NCI-H146 treated with DMSO at 0.1 percent for 48 hours (cell line): Measurements from ENCODE around the gene SLC22A5.

Source experiments
- DNase-seq: peaks from one replicate; lab custom pipeline; 2025; ENCODE audit not compliant: unreplicated experiment; lab: John Stamatoyannopoulos, UW

SLC22A5 gene

DNA sequence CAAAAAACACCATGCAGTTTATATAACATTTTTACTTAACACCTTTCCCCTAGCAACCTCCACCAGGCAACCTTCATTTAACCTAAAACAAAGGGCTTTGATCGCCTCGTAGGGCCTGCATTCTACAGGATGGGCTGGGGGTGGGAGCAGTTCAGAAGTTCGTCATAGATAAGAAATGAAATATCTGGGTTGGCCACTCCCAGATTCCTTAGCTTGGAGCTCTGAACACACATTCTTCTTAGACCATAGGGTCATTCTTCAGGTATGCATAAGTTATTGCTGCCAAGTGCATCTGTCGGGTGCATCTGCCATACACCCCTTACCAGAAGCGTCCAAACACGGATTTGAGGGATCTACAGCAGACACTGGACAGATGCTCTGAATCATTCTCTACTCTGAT, 4.3 kb upstream of the SLC22A5 start:
- no peak for DNase-seq

- DNase-seq = no peak
Observed at GRCh38 chr5:132368186-132368585, 1.3 kb upstream of the SLC22A5 start.

GRCh38 chr5:132369007-132369473, 470 bp upstream of the SLC22A5 start:
- DNase-seq = peak; percentile 27

GRCh38 chr5:132370181-132370970, 866 bp downstream of the SLC22A5 start:
- no peak for DNase-seq

GRCh38 chr5:132370971-132371602, 1.6 kb downstream of the SLC22A5 start:
- DNase-seq = no peak

- DNase-seq = no peak
Observed at GRCh38 chr5:132371603-132371994, 2.1 kb downstream of the SLC22A5 start.

- no peak for DNase-seq
Observed at GRCh38 chr5:132372127-132372526, 2.6 kb downstream of the SLC22A5 start.

GRCh38 chr5:132372542-132372941, 3.0 kb downstream of the SLC22A5 start:
- no peak for DNase-seq

- no peak for DNase-seq
Observed at GRCh38 chr5:132375957-132376356, 6.4 kb downstream of the SLC22A5 start.

DNA sequence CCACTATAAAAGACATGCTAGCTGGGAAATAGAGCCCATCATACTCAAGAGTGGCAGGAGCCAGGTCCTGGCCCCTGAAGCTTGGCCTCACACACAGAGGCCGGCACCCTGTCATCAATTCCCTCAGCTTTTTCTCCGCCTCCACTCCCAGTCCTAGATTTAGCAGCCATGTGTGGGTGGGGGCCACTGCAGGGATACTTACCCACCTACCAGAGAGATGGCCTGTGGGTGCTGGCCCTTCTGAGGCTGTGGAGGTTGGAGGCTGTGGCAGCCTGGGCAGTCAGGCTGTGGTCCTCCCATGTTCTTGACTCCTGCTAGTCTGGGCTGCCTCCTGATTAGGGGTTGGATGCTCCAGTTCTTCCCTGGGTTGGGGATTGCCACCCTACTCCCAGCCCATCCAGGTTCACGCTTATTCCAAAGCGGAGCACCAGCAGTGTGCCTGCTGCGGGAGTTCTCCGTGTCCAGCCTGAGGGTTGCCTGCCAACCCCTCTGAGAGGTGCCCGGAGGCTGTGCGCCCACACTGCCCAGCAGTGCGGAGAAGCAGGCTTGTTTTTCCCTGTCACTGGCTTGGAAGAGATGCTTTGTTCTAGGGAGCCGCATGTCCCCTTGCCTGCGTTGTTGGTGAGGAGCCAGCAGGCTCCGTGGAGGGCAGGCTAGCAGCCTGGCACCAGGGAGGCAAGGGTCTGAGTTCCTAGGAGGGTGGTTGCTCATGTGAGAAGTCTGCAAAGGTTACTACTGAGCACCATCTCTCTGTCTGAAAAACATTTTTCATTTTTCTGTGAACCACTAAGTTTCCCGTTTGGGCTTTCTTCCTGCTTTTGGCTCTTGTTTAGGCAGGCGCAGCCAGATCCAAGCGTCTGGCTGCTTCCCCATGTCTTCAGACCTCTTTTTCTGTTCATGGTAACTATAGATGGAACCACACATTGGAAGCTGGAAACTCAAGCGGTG, 7.5 kb downstream of the SLC22A5 start:
- DNase-seq = no peak

GRCh38 chr5:132377738-132378137, 8.2 kb downstream of the SLC22A5 start:
- no peak for DNase-seq

DNA sequence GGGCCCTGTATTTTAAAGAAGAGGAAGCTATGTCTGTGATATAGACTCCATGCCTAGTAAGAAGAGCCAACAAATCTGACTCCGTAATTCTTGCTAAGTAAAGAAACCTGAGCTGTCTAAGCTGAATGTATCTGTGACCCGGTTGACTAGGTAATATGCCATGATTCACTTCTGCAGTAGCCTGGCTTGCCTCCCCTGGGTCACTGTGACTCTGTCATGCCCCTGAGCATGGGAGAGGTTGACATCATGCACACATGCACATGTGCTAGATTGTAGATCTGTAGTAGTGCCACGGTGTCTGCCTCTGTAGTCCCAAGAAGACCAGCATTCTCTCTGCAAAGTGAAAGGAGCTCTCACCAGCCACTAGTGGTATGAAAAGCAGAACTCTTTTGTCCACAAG, 9.1 kb downstream of the SLC22A5 start:
- no peak for DNase-seq

- no peak for DNase-seq
Observed at GRCh38 chr5:132380047-132380446, 10.5 kb downstream of the SLC22A5 start.

DNA sequence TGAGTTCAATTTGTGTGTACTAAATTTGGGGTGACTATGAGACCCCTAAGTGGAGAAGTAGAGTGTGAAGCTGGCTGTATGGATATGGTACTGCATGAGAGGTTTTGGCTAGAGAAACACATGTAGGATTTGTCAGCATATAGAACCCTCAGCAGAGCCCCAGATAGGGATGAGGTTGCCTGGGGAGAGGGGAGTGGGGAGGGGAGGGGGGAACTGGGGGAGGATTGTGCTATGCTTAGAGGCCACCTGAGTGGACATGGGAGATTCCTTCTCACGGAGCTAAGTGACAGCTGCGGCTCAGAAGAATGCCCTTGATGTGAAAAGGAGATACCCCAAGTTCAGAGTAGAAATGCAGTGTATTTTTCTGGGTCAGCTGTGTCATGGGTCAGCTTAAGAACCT, 11.2 kb downstream of the SLC22A5 start:
- no peak for DNase-seq

DNA sequence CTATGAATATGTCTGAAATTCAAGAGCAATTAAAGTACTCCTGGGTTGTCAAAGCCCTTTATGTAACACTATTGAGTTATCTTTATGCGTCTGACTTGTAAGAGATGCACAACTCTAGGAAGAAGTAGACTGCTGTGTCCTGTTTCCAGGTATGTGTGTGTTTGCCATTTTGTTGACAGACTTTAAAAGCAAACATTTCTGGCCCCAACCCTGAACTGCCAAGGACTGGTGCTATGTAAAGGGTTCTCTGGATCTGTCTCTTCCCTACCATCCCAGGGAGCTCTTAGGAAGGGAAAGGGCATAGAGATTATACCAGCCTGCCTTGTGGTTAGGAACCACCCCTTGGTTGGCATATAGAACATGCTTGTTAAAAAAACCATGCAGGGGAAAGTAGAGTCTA, 12.1 kb downstream of the SLC22A5 start:
- DNase-seq = no peak

DNA sequence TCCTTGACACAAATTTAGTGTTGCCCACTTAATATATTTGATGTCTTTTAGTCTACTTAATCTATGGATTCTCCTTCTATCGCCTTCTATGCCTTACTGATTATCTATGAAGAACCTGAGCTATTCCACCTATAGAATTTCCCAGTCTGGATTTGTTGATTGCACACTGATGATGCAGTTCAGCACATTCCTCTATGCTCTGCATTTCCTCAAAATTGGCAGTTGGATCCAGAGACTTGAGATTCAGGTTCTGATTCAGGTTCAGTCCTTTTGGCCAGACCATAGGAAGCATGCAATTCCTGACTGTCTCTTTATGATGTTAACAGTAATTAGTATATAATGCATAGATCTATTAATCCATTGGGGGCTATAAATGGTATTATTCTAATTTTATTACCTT, 13.8 kb downstream of the SLC22A5 start:
- DNase-seq = no peak

- no peak for DNase-seq
Observed at GRCh38 chr5:132383984-132384383, 14.5 kb downstream of the SLC22A5 start.

DNA sequence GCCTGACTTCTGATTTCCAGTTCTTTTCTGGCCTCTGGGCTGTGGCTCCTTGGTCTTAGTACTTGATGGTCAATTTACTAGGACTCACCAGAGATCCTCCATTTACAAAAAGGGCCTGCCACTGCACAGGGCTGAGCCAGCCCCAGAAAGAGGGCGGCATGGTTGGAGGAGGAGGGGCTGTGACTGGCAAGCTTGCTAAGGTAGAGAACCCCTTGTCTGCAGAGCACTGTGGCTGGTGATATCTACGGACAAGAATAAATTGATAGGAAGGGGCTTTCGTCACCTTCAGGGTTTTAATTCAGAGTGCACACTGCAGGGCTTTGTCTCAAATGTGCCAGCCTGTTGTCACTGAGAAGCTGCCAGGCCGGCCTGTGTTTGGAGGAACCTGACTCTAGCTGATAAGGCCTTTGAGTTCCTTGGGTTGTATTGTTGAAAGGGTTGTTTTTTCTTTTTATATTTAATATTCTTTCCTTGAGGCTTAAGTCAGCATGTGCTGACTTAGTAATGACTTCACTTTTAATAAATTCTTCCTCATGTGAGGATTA, 15.1 kb downstream of the SLC22A5 start:
- no peak for DNase-seq

DNA sequence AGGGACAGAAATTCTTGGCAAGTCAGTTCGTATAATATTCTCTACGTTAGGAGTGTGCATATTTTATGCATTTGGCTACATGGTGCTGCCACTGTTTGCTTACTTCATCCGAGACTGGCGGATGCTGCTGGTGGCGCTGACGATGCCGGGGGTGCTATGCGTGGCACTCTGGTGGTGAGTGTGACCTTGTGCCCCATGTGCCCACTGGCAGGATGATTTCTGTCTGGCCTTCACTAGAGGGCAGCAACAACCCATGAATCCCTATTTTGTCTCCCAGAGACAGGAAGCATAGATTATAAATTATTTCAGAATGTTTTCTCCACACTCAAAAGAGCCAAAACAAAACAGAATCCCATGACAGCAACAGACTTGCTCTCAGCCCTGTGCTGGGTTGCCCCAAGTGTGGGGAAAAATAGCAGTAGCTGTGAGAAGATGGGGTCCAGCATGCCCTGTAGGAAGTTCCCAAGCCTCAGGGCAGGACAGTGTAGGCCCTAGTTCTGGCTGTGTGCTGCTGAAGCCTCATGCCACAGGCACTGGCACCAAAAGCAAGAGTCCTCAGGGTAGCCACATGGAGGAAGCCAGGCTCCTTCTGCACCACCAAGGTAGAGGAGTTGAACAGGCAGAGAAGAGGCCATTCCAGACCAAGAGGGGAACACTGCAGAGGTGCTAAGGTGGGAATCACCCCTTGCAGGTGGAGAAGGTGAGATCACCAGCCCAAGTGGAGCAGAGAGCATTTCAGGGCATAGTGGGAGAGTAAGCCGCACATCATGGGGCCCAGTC, 16.0 kb downstream of the SLC22A5 start:
- no peak for DNase-seq

- DNase-seq = no peak
Observed at GRCh38 chr5:132386644-132387286, 17.3 kb downstream of the SLC22A5 start.
